H9 (cell line): ENCODE results near the gene DLG2. TPM values are rescaled to one million over a fixed set of nuclear protein-coding genes. Genes with fewer than 3 reads are reported as not detected.

Experiments used
- DNase-seq: peaks from one replicate; pipeline ENCODE4 v3.0.0-alpha.2; 2017
- H2AFZ ChIP-seq: one replicate; pipeline ENCODE4 v1.6.1; 2013; ENCODE audit warnings: mild to moderate bottlenecking, low read length, control low read depth, moderate library complexity
- H2AK5ac ChIP-seq: 2 replicates; pipeline ENCODE4 v1.6.1; 2013; ENCODE audit warnings: low read length, control low read depth, mixed read lengths; ENCODE audit not compliant: insufficient read length
- H2BK120ac ChIP-seq: one replicate; pipeline ENCODE4 v1.6.1; 2013; ENCODE audit warnings: low read depth, mild to moderate bottlenecking, low read length, control low read depth, inconsistent platforms; ENCODE audit not compliant: poor library complexity, severe bottlenecking
- H2BK12ac ChIP-seq: 2 replicates; pipeline ENCODE4 v1.6.1; 2013; ENCODE audit warnings: low read length, control low read depth, mixed read lengths, low read depth; ENCODE audit not compliant: insufficient read length
- H2BK15ac ChIP-seq: 2 replicates; pipeline ENCODE4 v1.6.1; 2013; ENCODE audit warnings: low read depth, low read length, control low read depth
- H2BK20ac ChIP-seq: one replicate; pipeline ENCODE4 v1.6.1; 2013; ENCODE audit warnings: low read depth, mild to moderate bottlenecking, low read length, control low read depth, inconsistent platforms; ENCODE audit not compliant: poor library complexity, severe bottlenecking
- H2BK5ac ChIP-seq: 2 replicates; pipeline ENCODE4 v1.6.1; 2013; ENCODE audit warnings: low read length, control low read depth, mixed read lengths; ENCODE audit not compliant: insufficient read length
- H3K14ac ChIP-seq: 2 replicates; pipeline ENCODE4 v1.6.1; 2013; ENCODE audit warnings: low read length, control low read depth; ENCODE audit not compliant: insufficient read depth
- H3K18ac ChIP-seq: 2 replicates; pipeline ENCODE4 v1.6.1; 2013; ENCODE audit warnings: low read depth, mild to moderate bottlenecking, mixed read lengths, low read length, control low read depth; ENCODE audit not compliant: insufficient read length
- H3K23ac ChIP-seq: 2 replicates; pipeline ENCODE4 v1.6.1; 2013; ENCODE audit warnings: low read length, control low read depth, mixed read lengths, low read depth; ENCODE audit not compliant: insufficient read length
- H3K23me2 ChIP-seq: 2 replicates; pipeline ENCODE4 v1.6.1; 2013; ENCODE audit warnings: low read depth, mild to moderate bottlenecking, mixed read lengths, low read length, control low read depth; ENCODE audit not compliant: insufficient read length, poor library complexity, severe bottlenecking
- H3K27ac ChIP-seq: 2 replicates; pipeline ENCODE4 v1.5.1; 2013; ENCODE audit warnings: low read length, control low read depth, mixed read lengths, low read depth; ENCODE audit not compliant: insufficient read length
- H3K27me3 ChIP-seq: 2 replicates; pipeline ENCODE4 v1.6.1; 2013; ENCODE audit warnings: low read length, control low read depth, inconsistent platforms; ENCODE audit not compliant: insufficient read depth
- H3K4ac ChIP-seq: 2 replicates; pipeline ENCODE4 v1.6.1; 2013; ENCODE audit warnings: low read depth, mild to moderate bottlenecking, control low read depth, inconsistent platforms, low read length, moderate library complexity
- H3K4me1 ChIP-seq: 2 replicates; pipeline ENCODE4 v1.6.1; 2013; ENCODE audit warnings: low read length, control low read depth, inconsistent platforms; ENCODE audit not compliant: insufficient read depth
- H3K4me2 ChIP-seq: 2 replicates; pipeline ENCODE4 v1.6.1; 2013; ENCODE audit warnings: low read length, control low read depth, mixed read lengths; ENCODE audit not compliant: insufficient read length, insufficient read depth
- H3K56ac ChIP-seq: 2 replicates; pipeline ENCODE4 v1.6.1; 2013; ENCODE audit warnings: low read depth, mild to moderate bottlenecking, mixed read lengths, low read length, control low read depth; ENCODE audit not compliant: insufficient read length
- H3K79me1 ChIP-seq: 2 replicates; pipeline ENCODE4 v1.6.1; 2013; ENCODE audit warnings: low read depth, mild to moderate bottlenecking, moderate library complexity, low read length, control low read depth, inconsistent platforms; ENCODE audit not compliant: insufficient read depth, poor library complexity, severe bottlenecking
- H3K79me2 ChIP-seq: 2 replicates; pipeline ENCODE4 v1.6.1; 2013; ENCODE audit warnings: low read length, control low read depth, inconsistent platforms; ENCODE audit not compliant: insufficient read depth
- H3K9ac ChIP-seq: 2 replicates; pipeline ENCODE4 v1.6.1; 2013; ENCODE audit warnings: low read length, control low read depth, mixed read lengths; ENCODE audit not compliant: insufficient read length; ENCODE audit errors: extremely low read depth
- H3K9me3 ChIP-seq: one replicate; pipeline ENCODE4 v1.6.1; 2013; ENCODE audit warnings: low read depth, low read length, inconsistent platforms; ENCODE audit not compliant: control insufficient read depth
- H3T11ph ChIP-seq: one replicate; pipeline ENCODE4 v1.6.1; 2013; ENCODE audit warnings: mild to moderate bottlenecking, low read length, control low read depth, inconsistent platforms
- H4K20me1 ChIP-seq: one replicate; pipeline ENCODE4 v1.6.1; 2013; ENCODE audit not compliant: control insufficient read depth, insufficient read length, insufficient read depth
- H4K5ac ChIP-seq: 2 replicates; pipeline ENCODE4 v1.6.1; 2013; ENCODE audit warnings: low read depth, mild to moderate bottlenecking, mixed read lengths, low read length, control low read depth; ENCODE audit not compliant: insufficient read length
- H4K8ac ChIP-seq: replicated peaks from 2 replicates; pipeline ENCODE4 v1.6.1; 2013; ENCODE audit warnings: low read length, control low read depth, mixed read lengths, low read depth; ENCODE audit not compliant: insufficient read length
- H4K91ac ChIP-seq: 2 replicates; pipeline ENCODE4 v1.6.1; 2013; ENCODE audit warnings: low read depth, mild to moderate bottlenecking, moderate library complexity, mixed read lengths, low read length, control low read depth; ENCODE audit not compliant: insufficient read length
- H3K27ac Mint-ChIP-seq, 3 experiments: 2 replicates in 2 of 3; 3 replicates in 1 of 3; pipeline ENCODE4 v1.8.0; 2020 to 2021; ENCODE audit warnings: mixed read lengths in 3 of 3, mild to moderate bottlenecking in 1 of 3, moderate library complexity in 1 of 3
- H3K27me3 Mint-ChIP-seq: 2 replicates; pipeline ENCODE4 v1.8.0; 2021; ENCODE audit warnings: low read depth, mild to moderate bottlenecking, moderate library complexity, mixed read lengths
- H3K36me3 Mint-ChIP-seq, 3 experiments: 2 replicates in 2 of 3; 3 replicates in 1 of 3; pipeline ENCODE4 v1.8.0; 2020 to 2021; ENCODE audit warnings: low read depth in 3 of 3, mixed read lengths in 3 of 3; ENCODE audit not compliant: insufficient read depth in 1 of 3
- H3K4me1 Mint-ChIP-seq, 2 experiments: 2 replicates each; pipeline ENCODE4 v1.8.0; 2020; ENCODE audit warnings: mixed read lengths in 2 of 2
- H3K4me3 Mint-ChIP-seq, 2 experiments: 2 replicates in 1 of 2; 3 replicates in 1 of 2; pipeline ENCODE4 v1.8.0; 2020 to 2021; ENCODE audit warnings: mild to moderate bottlenecking in 2 of 2, mixed read lengths in 2 of 2, moderate library complexity in 1 of 2
- H3K9me3 Mint-ChIP-seq, 2 experiments: 2 replicates in 1 of 2; 3 replicates in 1 of 2; pipeline ENCODE4 v1.8.0; 2020; ENCODE audit warnings: mild to moderate bottlenecking in 2 of 2, mixed read lengths in 2 of 2, moderate library complexity in 1 of 2
- CTCF ChIP-seq: fragments of 200-600 bp; sonication (generic); conservative IDR thresholded peaks from 3 replicates; pipeline ENCODE4 v1.8.0; 2021; ENCODE audit warnings: antibody characterized with exemption, mild to moderate bottlenecking
- WGBS: extraction: QIAGEN DNeasy Blood & Tissue Kit; methylation state at CpG from one replicate; pipeline ENCODE4 v1.1.7; 2013; ENCODE audit warnings: missing lambda C conversion rate, low lambda C conversion rate, mixed read lengths; ENCODE audit not compliant: insufficient read length; ENCODE audit errors: extremely low coverage; 5-methylcytosine and 5-hydroxymethylcytosine counted together
- total RNA-seq: library from RNA; stranded (reverse); gene quantifications from 2 replicates; pipeline ENCODE4 v1.2.1, GENCODE V29; 2021

Gene DLG2
- total RNA-seq, 1 experiment from 2014 or later: 8.0 TPM

DNA sequence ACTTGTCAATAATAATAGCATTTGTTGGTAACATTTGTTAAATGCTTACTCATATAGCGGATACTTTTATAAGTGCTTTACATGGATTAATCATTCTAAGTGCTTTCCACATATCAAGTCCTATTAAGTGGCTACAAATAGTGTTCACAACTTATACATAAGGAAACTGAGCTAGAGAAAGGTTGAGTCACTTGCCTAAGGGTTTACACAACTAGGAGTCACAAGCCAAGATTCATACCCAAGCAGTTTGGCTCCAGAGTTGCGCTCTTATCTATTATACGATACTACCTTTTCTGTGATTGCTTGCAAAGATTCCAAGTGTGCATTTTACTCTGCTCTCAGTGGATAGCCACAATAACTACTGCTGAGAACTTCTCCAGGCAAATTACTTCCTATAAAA lies 2125.1 kb downstream of the DLG2 start:
- Histone ChIP-seq H4K91ac (no peak overlapping the region), H3K4me1 (no peaks in the 10 kb centered on the region), H4K8ac (no peak overlapping the region), H2AFZ (no peak overlapping the region), H4K20me1 (no peaks in the 10 kb centered on the region), H3K14ac (no peak overlapping the region), H3K79me2 (no peaks in the 10 kb centered on the region), H3K79me1 (no peaks in the 10 kb centered on the region), H2BK15ac (no peak overlapping the region), H3K56ac (no peak overlapping the region), H3K23me2 (no peaks in the 10 kb centered on the region), H2AK5ac (no peak overlapping the region), H2BK20ac (no peak overlapping the region), H3K18ac (no peak overlapping the region), H3K27ac (no peak overlapping the region), H2BK120ac (no peak overlapping the region), H3T11ph (no peak overlapping the region), H3K23ac (no peak overlapping the region), H4K5ac (no peak overlapping the region), H3K9ac (no peak overlapping the region), H3K4ac (no peak overlapping the region), H3K9me3 (no peaks in the 10 kb centered on the region), H2BK12ac (no peak overlapping the region), H3K4me2 (no peak overlapping the region), H2BK5ac (no peak overlapping the region), H3K27me3 (no peaks in the 10 kb centered on the region)
- no peaks in the 10 kb centered on the region for H3K9me3 Mint-ChIP-seq
- no peak for DNase-seq
- H3K36me3 Mint-ChIP-seq: no peaks in the 10 kb centered on the region
- no peak overlapping the region for H3K27ac Mint-ChIP-seq
- WGBS: no CpG with 5 or more reads among the region's 3 CpGs
- H3K4me3 Mint-ChIP-seq: no peak overlapping the region
- TF ChIP-seq CTCF: no peak
- no peaks in the 10 kb centered on the region for H3K27me3 Mint-ChIP-seq
- no peaks in the 10 kb centered on the region for H3K4me1 Mint-ChIP-seq
